ENCODE results near the gene AP1G2. TPM values are rescaled to one million over a fixed set of nuclear protein-coding genes. Genes with fewer than 3 reads are reported as not detected.

Gene AP1G2
- total and polyA plus RNA-seq, 2 of the 13 experiments (the other 11 are each of a cell fraction or from before 2014, with no cell fraction given), result 96.9 to 611 TPM

- TF ChIP-seq ZNF687 (CRISPR knock-in tag; IDR thresholded peaks at IDR 0.05), result peak; percentile 38; the same call in 1 of the 2 replicates
- no peak for TF ChIP-seq RFX5 (IDR thresholded peaks at IDR 0.05; ENCODE audit: low read depth, low read length)
- no peak for TF ChIP-seq ATF7 (IDR thresholded peaks at IDR 0.05)
- TF ChIP-seq ATF7 (CRISPR knock-in tag; IDR thresholded peaks at IDR 0.05), result 0 out of 2 replicates have a peak, but pooled peaks have one; percentile 32
- no peak for TF ChIP-seq NFAT5 (CRISPR knock-in tag; IDR thresholded peaks at IDR 0.05)
- TF ChIP-seq, protein P1, sequence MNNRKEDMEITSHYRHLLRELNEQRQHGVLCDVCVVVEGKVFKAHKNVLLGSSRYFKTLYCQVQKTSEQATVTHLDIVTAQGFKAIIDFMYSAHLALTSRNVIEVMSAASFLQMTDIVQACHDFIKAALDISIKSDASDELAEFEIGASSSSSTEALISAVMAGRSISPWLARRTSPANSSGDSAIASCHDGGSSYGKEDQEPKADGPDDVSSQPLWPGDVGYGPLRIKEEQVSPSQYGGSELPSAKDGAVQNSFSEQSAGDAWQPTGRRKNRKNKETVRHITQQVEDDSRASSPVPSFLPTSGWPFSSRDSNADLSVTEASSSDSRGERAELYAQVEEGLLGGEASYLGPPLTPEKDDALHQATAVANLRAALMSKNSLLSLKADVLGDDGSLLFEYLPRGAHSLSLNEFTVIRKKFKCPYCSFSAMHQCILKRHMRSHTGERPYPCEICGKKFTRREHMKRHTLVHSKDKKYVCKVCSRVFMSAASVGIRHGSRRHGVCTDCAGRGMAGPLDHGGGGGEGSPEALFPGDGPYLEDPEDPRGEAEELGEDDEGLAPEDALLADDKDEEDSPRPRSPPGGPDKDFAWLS (CRISPR knock-in tag; IDR thresholded peaks at IDR 0.05; ENCODE audit: borderline replicate concordance), result peak; percentile 25; the same call in 1 of the 2 replicates
- TF ChIP-seq ZNF879 (CRISPR knock-in tag; IDR thresholded peaks at IDR 0.05), result no peak
- TF ChIP-seq ZNF703 (CRISPR knock-in tag; IDR thresholded peaks at IDR 0.05; ENCODE audit: borderline replicate concordance), result 0 out of 2 replicates have a peak, but pooled peaks have one; percentile 17
These were observed 35.5 kb upstream of the AP1G2 start (continued) for GRCh38 chr14:23603103-23603502.
